Gastroesophageal sphincter (tissue), 3 donors: ENCODE measurements around the gene OR6K2.

Experiments used
- CTCF ChIP-seq, 4 experiments: fragments of 200-600 bp in 2 of 4; fragments of 450-650 bp in 2 of 4; sonication (generic) in 1 of 4; IDR thresholded peaks; one replicate each; pipeline ENCODE4 v1.5.1; 2017 to 2019; ENCODE audit warnings: antibody characterized with exemption in 4 of 4, mild to moderate bottlenecking in 2 of 4, moderate library complexity in 2 of 4
- POLR2A ChIP-seq, 2 donors: fragments of 450-650 bp; IDR thresholded peaks; one replicate each; pipeline ENCODE4 v1.6.1; 2017; ENCODE audit warnings: antibody characterized with exemption in 2 of 2, mild to moderate bottlenecking in 2 of 2, moderate library complexity in 1 of 2

GRCh38 chr1:158692356-158692755 is 8.1 kb downstream of the OR6K2 start:
- TF ChIP-seq CTCF (IDR thresholded peaks at IDR 0.05) (no peak), POLR2A (IDR thresholded peaks at IDR 0.05) (no peak)
